ENCODE data around the gene LRP8. TPM values are rescaled to one million over a fixed set of nuclear protein-coding genes. Genes with fewer than 3 reads are reported as not detected.

The LRP8 gene
- total and polyA plus RNA-seq, 9 of the 15 experiments (the other 6 are each of a cell fraction or from before 2014, with no cell fraction given): 7.1 to 56.1 (median 31.3) TPM

GRCh38 chr1:53210352-53210751, 117.5 kb downstream of the LRP8 start (continued):
- no peak for TF ChIP-seq TSHZ1 (CRISPR knock-in tag; IDR thresholded peaks at IDR 0.05)
- TF ChIP-seq ZNF408 (CRISPR knock-in tag; IDR thresholded peaks at IDR 0.05; ENCODE audit: low read depth): no peak
- TF ChIP-seq HDGF (IDR thresholded peaks at IDR 0.05): no peak
- TF ChIP-seq DLX4 (CRISPR knock-in tag; IDR thresholded peaks at IDR 0.05): no peak
- TF ChIP-seq ARID4B (CRISPR knock-in tag; IDR thresholded peaks at IDR 0.05): no peak

Measured in K562 (cell line).